HepG2 (cell line): ENCODE results near the gene COG4. TPM values are rescaled to one million over a fixed set of nuclear protein-coding genes. Genes with fewer than 3 reads are reported as not detected.

Experiments
- ATAC-seq: fragments of 200-7000 bp; cut with Tn5 transposase; 3 replicates; pipeline ENCODE4 v1.9.1; 2020; ENCODE audit warnings: mild to moderate bottlenecking, moderate library complexity
- BruUV-seq: library from RNA; stranded (reverse); fragments of 400-500 nt; replicated peaks from 2 replicates; lab custom pipeline; 2021; lab: Mats Ljungman, UMichigan
- CTCF ChIA-PET: fragments of 300-600 bp; formaldehyde crosslinking; extraction: SDS; loops from one replicate; lab custom pipeline; 2021; ENCODE audit warnings: low total read pairs, inconsistent platforms, low intra/inter-chr PET ratio; lab: Yijun Ruan, JAX
- POLR2A ChIA-PET: fragments of 350-600 bp; sonication (Branson Sonifier 250); formaldehyde crosslinking; loops from one replicate; lab custom pipeline; 2020; ENCODE audit warnings: antibody characterized with exemption, inconsistent platforms; lab: Yijun Ruan, JAX
- DNase-seq: peaks from one replicate; pipeline ENCODE4 v3.0.0-alpha.2; 2015; ENCODE audit warnings: low spot score
- FAIRE-seq: peaks from 3 replicates; lab custom pipeline; 2011; peaks lifted over from hg19 to GRCh38; lab: Jason Lieb, UNC
- H2AFZ ChIP-seq: one replicate; pipeline ENCODE4 v1.6.1; 2011; ENCODE audit warnings: low read length, inconsistent platforms
- H3K27ac ChIP-seq: fragments of 300-600 bp; 3 replicates; pipeline ENCODE4 v1.8.0; 2011; ENCODE audit warnings: mixed run types, mild to moderate bottlenecking, mixed read lengths, low read length, inconsistent platforms; ENCODE audit not compliant: insufficient read depth; ENCODE audit errors: extremely low read length
- H3K27me3 ChIP-seq, 2 experiments: fragments of 200-600 bp in 1 of 2; 2 replicates in 1 of 2; 3 replicates in 1 of 2; pipeline versions ENCODE4 v1.6.0 to v1.8.0; 2011; ENCODE audit warnings: low read length in 2 of 2, mild to moderate bottlenecking in 2 of 2, moderate library complexity in 2 of 2, inconsistent platforms in 1 of 2; ENCODE audit not compliant: insufficient read depth in 2 of 2, control insufficient read depth in 1 of 2
- H3K36me3 ChIP-seq, 2 experiments: fragments of 200-600 bp in 1 of 2; replicated peaks in 1 of 2; 2 replicates in 1 of 2; 3 replicates in 1 of 2; pipeline versions ENCODE4 v1.5.1 to v1.8.0; 2011; ENCODE audit warnings: low read length in 2 of 2, inconsistent platforms in 1 of 2; ENCODE audit not compliant: insufficient read depth in 2 of 2, control insufficient read depth in 1 of 2
- H3K4me1 ChIP-seq: 2 replicates; pipeline ENCODE4 v1.5.1; 2012; ENCODE audit warnings: low read length, inconsistent platforms; ENCODE audit not compliant: insufficient read depth
- H3K4me2 ChIP-seq: 2 replicates; pipeline ENCODE4 v1.6.0; 2011; ENCODE audit warnings: low read depth, low read length, inconsistent platforms
- H3K4me3 ChIP-seq, 3 experiments: fragments of 200-600 bp in 1 of 3; sonication (generic), shearing (Covaris generic) in 1 of 3; replicated peaks in 1 of 3; 2 replicates each; pipeline ENCODE4 v1.5.1; 2011 to 2016; ENCODE audit warnings: low read length in 3 of 3, inconsistent platforms in 2 of 3, low read depth in 2 of 3, mild to moderate bottlenecking in 2 of 3, control low read depth in 1 of 3, mixed read lengths in 1 of 3; ENCODE audit not compliant: insufficient read depth in 1 of 3
- H3K79me2 ChIP-seq: one replicate; pipeline ENCODE4 v1.6.1; 2011; ENCODE audit warnings: low read length, inconsistent platforms; ENCODE audit not compliant: insufficient read depth
- H3K9ac ChIP-seq: 2 replicates; pipeline ENCODE4 v1.6.0; 2011; ENCODE audit warnings: mild to moderate bottlenecking, low read depth, low read length, inconsistent platforms; ENCODE audit not compliant: insufficient read depth
- H3K9me3 ChIP-seq: 2 replicates; pipeline ENCODE4 v1.5.1; 2012; ENCODE audit warnings: mild to moderate bottlenecking, low read length
- H4K20me1 ChIP-seq: 2 replicates; pipeline ENCODE4 v1.6.0; 2011; ENCODE audit warnings: inconsistent platforms, mild to moderate bottlenecking, low read length, moderate library complexity; ENCODE audit not compliant: insufficient read depth
- AGO2 ChIP-seq: fragments of 200-400 bp; formaldehyde crosslinking; optimal IDR thresholded peaks from 2 replicates; pipeline ENCODE3; 2017; ENCODE audit warnings: mild to moderate bottlenecking, low read depth, low read length, moderate library complexity
- CEBPG ChIP-seq: IDR thresholded peaks from 2 replicates; pipeline ENCODE4 v1.6.1; 2016
- GABPA ChIP-seq, 2 experiments: IDR thresholded peaks; 2 replicates each; pipeline ENCODE4 v1.6.1; 2011 to 2016; ENCODE audit warnings: low read depth in 2 of 2, low read length in 1 of 2, missing biosample characterization in 1 of 2, missing genetic modification characterization in 1 of 2
- HOXA9 ChIP-seq: sonication (generic); formaldehyde crosslinking; IDR thresholded peaks from 2 replicates; pipeline ENCODE4 v1.8.1; 2022; ENCODE audit warnings: missing genetic modification reagents, mild to moderate bottlenecking, moderate library complexity, borderline replicate concordance
- MIER3 ChIP-seq: IDR thresholded peaks from 2 replicates; pipeline ENCODE4 v1.6.1; 2016; ENCODE audit warnings: missing compliant biosample characterization, borderline replicate concordance
- ZNF749 ChIP-seq: sonication (generic); formaldehyde crosslinking; IDR thresholded peaks from 2 replicates; pipeline ENCODE4 v1.8.0; 2022; ENCODE audit warnings: mild to moderate bottlenecking, missing genetic modification reagents, moderate library complexity, borderline replicate concordance
- ZNF768 ChIP-seq: sonication (generic); formaldehyde crosslinking; IDR thresholded peaks from 2 replicates; pipeline ENCODE4 v1.4.0; 2020; ENCODE audit warnings: missing genetic modification reagents
- WGBS: methylation state at CpG from one replicate; pipeline ENCODE4 v1.1.6; 2017; ENCODE audit warnings: low lambda C conversion rate; 5-methylcytosine and 5-hydroxymethylcytosine counted together
- in situ Hi-C: cut with HindIII; loops from 2 replicates; pipeline ENCODE4 v1.10.0; 2017; ENCODE audit warnings: low pct_unique_long_range_greater_than_20kb; ENCODE audit not compliant: extremely low pct_ligation_motif_present
- intact Hi-C: fragments of 100-400 bp; cut with micrococcal nuclease; formaldehyde crosslinking; loops from one replicate; pipeline ENCODE4 v1.10.0; 2022; ENCODE audit not compliant: unreplicated experiment
- polyA plus RNA-seq, 8 experiments: library from polyadenylated mRNA; depleted of rRNA in 3 of 8; stranded (reverse) in 7 of 8; unstranded in 1 of 8; fragments of >200 nt; fragmentation: Illumina TruSeq in 4 of 8; extraction: Trizol in 4 of 8; gene quantifications; 2 replicates each; pipeline versions ENCODE4 v1.2.1 to v1.2.3, GENCODE V29; 2011 to 2016; ENCODE audit warnings: low read depth in 4 of 8, missing spikeins in 1 of 8, mixed read lengths in 1 of 8; ENCODE audit not compliant: insufficient read depth in 1 of 8
- total RNA-seq, 5 experiments: library from RNA; depleted of rRNA; stranded (reverse); fragments of >200 nt; fragmentation: Illumina TruSeq; extraction: Trizol; gene quantifications; 2 replicates each; pipeline ENCODE4 v1.2.3, GENCODE V29; 2016; ENCODE audit warnings: low read depth in 1 of 5
- TF ChIP-seq, protein P1 (sequence below), 2 experiments: fragments of 450-650 bp in 1 of 2; sonication (generic) in 1 of 2; formaldehyde crosslinking in 1 of 2; IDR thresholded peaks; 2 replicates each; pipeline versions ENCODE4 v1.6.1 to v1.8.0; 2016 to 2022; ENCODE audit warnings: antibody characterized with exemption in 1 of 2, mild to moderate bottlenecking in 1 of 2, missing genetic modification reagents in 1 of 2
- TF ChIP-seq, protein P2 (sequence below): fragments of 450-650 bp; IDR thresholded peaks from 2 replicates; pipeline ENCODE4 v1.6.1; 2017

The COG4 gene
- total and polyA plus RNA-seq, 2 of the 13 experiments (the other 11 are each of a cell fraction or from before 2014, with no cell fraction given), result 51.1 to 73.8 TPM

DNA sequence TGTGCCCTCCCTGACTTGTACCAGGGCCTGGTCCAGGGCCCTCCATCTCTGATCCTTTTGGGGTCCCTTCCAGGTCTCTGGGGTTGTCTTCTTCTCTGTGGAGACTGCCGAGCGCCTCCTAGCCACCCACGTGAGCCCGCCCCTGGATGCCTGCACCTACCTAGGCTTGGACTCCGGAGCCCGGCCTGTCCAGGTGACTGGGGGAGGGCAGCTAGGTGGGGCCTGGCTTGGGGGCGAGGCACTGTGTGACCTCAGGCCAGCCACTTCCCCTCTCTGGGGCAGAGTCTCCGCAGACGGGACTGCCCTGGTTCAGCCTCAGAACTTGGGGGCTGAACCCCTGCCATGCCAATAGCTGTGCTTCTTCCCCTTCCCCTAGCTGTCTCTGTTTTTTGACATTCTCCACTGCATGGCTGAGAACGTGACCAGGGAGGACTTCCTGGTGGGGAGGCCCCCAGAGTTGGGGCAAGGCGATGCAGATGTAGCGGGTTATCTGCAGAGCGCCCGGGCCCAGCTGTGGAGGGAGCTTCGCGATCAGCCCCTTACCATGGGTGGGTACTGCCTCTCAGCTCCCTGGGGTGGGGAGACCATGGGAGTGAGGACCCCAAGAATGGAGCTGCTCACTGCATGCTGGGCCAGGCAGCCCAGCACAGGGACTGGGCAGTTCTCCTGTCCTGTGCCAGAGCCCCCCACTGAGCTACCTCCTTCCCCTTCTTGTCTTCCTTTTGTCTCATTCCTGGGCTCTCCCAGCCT lies 54.4 kb downstream of the COG4 start:
- no peak overlapping the region for H2AFZ ChIP-seq
- H3K4me2 ChIP-seq, result no peak overlapping the region
- 88% methylated on average over 10 of the region's 16 CpGs for WGBS
- H3K79me2 ChIP-seq, result no peaks in the 10 kb centered on the region
- BruUV-seq, result no TSS peak
- ATAC-seq (no peak), DNase-seq (no peak), FAIRE-seq (no peak)
- intact Hi-C loops (no loop called here), in situ Hi-C loops (loop anchor here (5.0 kb wide), 1 partner anchor 72 kb away; no protein-coding TSS in a partner anchor)
- no peaks in the 10 kb centered on the region for H4K20me1 ChIP-seq
- H3K9ac ChIP-seq, result no peak overlapping the region
- H3K4me1 ChIP-seq, result peaks cover 5% of the 10 kb centered on the region; the same call in 1 of the 2 replicates
- H3K27ac ChIP-seq, result no peak overlapping the region
- no peaks in the 10 kb centered on the region for H3K9me3 ChIP-seq
- H3K4me3 ChIP-seq, result no peak overlapping the region
- H3K36me3 ChIP-seq, result peaks cover 1 to 2% of the 10 kb centered on the region in 2 experiments; a peak in 2 of 5 replicates
- no peaks in the 10 kb centered on the region for H3K27me3 ChIP-seq
- CTCF ChIA-PET, result interaction anchor here (2.6 to 2.8 kb wide), 2 partner anchors 73 to 74 kb away, joined by 11 to 47 read pairs; no protein-coding TSS in a partner anchor
- POLR2A ChIA-PET, result interaction anchor here (4.8 kb wide), 1 partner anchor 88 kb away, joined by 51 read pairs; no protein-coding TSS in a partner anchor
- no peak for TF ChIP-seq ZNF749 (CRISPR knock-in tag)
- TF ChIP-seq MIER3 (CRISPR knock-in tag), result no peak
- no peak for TF ChIP-seq HOXA9 (CRISPR knock-in tag)
- TF ChIP-seq ZNF768, result peak; percentile 95
- no peak for TF ChIP-seq GABPA (IDR thresholded peaks at IDR 0.05; ENCODE audit: low read depth, low read length)
- no peak for TF ChIP-seq GABPA (CRISPR knock-in tag; IDR thresholded peaks at IDR 0.05; ENCODE audit: low read depth)
- TF ChIP-seq, protein P1, sequence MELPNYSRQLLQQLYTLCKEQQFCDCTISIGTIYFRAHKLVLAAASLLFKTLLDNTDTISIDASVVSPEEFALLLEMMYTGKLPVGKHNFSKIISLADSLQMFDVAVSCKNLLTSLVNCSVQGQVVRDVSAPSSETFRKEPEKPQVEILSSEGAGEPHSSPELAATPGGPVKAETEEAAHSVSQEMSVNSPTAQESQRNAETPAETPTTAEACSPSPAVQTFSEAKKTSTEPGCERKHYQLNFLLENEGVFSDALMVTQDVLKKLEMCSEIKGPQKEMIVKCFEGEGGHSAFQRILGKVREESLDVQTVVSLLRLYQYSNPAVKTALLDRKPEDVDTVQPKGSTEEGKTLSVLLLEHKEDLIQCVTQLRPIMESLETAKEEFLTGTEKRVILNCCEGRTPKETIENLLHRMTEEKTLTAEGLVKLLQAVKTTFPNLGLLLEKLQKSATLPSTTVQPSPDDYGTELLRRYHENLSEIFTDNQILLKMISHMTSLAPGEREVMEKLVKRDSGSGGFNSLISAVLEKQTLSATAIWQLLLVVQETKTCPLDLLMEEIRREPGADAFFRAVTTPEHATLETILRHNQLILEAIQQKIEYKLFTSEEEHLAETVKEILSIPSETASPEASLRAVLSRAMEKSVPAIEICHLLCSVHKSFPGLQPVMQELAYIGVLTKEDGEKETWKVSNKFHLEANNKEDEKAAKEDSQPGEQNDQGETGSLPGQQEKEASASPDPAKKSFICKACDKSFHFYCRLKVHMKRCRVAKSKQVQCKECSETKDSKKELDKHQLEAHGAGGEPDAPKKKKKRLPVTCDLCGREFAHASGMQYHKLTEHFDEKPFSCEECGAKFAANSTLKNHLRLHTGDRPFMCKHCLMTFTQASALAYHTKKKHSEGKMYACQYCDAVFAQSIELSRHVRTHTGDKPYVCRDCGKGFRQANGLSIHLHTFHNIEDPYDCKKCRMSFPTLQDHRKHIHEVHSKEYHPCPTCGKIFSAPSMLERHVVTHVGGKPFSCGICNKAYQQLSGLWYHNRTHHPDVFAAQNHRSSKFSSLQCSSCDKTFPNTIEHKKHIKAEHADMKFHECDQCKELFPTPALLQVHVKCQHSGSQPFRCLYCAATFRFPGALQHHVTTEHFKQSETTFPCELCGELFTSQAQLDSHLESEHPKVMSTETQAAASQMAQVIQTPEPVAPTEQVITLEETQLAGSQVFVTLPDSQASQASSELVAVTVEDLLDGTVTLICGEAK (IDR thresholded peaks at IDR 0.05), result no peak
- TF ChIP-seq, protein P1 (CRISPR knock-in tag; IDR thresholded peaks at IDR 0.05), result 0 out of 2 replicates have a peak, but pooled peaks have one; percentile 25
- TF ChIP-seq, protein P2, sequence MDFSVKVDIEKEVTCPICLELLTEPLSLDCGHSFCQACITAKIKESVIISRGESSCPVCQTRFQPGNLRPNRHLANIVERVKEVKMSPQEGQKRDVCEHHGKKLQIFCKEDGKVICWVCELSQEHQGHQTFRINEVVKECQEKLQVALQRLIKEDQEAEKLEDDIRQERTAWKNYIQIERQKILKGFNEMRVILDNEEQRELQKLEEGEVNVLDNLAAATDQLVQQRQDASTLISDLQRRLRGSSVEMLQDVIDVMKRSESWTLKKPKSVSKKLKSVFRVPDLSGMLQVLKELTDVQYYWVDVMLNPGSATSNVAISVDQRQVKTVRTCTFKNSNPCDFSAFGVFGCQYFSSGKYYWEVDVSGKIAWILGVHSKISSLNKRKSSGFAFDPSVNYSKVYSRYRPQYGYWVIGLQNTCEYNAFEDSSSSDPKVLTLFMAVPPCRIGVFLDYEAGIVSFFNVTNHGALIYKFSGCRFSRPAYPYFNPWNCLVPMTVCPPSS, result no peak
- no peak for TF ChIP-seq CEBPG (CRISPR knock-in tag)
- TF ChIP-seq AGO2, result peak; percentile 47
